GM21529 (cell line): ENCODE data around the gene KCNQ4.

ENCODE experiments used
- ATAC-seq: cut with Tn5 transposase; IDR thresholded peaks from one replicate; pipeline ENCODE4 v1.9.1; 2021; ENCODE audit not compliant: unreplicated experiment

KCNQ4 gene

DNA sequence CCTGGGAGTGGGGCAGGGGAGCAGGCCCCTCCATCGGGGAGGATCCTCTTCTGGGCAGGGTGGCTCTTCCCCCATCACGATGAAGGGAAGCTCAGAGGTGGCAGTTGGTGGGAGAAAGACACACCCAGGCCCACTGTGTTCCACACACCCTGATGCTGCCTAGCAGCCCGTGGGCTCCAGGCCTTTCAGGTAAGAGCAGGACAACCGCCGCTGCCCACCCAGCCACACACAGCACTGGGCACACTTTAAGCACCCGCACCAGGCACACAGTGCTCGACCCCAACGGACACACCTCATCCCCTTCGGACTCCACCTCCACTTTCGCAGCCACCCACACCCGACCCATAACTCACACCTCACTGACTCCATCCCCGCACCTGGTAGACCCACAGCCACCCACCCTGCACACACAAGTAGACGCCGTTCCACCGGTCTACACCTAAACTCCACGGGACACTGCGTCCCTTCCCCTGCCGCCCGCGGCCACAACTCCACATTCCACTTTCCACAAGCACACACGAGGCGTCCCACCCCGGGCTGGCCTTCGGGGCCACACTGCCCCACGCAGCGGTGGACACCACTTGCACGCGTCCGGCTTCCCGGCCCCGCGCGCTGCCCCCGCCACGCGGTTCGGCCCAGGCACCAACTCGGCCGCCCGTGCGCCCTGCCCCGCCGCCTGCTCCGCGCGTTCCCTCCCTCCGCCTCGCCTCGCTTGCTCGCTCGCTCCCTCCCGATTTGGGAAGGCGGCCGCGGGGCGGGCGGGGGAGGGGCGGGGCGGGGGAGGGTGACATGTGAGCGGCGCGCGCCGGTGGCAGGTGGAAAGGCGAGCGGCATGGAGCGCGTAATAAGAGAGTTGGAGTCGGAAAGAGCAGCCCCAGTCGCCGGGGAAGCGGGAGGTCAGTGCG is at the start of gene KCNQ4:
TSS of gene KCNQ4 (plus strand) at position 787 of the 905 bp plus-strand sequence. CDS start 307 bp downstream, outside the sequence.
- ATAC-seq: no peak

DNA sequence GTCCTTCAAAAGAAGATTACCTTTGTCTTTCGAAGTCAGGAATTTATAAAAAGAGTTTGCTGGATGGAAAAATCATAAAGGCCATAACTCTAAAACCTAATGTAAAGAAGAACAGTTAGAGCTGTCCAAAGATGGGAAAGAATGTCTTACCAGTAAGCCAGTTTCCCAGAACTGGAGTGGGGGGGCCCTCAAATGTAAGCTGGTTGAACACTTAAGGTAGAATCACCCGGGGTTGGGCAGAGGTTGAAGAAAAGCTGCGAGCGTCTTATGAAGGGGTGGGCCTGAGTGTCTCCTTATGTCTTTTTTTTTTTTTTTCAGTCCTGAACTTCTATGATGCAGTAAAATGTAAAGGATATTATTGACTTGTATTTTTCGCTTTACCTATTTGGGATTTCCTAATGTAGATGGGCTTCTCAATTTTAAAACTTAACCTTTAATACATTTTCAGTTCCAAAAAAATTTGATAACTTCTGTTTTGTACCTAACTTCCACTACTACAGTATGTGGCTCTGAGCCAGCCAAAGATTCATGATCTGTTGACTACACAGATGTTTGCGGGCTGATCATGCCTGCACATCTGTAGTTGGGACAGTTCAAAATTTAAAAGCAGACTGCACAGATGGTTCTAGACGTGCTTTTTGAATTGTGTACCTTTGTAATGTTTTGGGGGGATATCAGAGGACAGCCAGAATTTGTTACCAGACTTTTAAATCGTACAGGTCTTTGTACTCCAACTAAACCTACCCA is 48.5 kb upstream of the KCNQ4 start:
- ATAC-seq: no peak

DNA sequence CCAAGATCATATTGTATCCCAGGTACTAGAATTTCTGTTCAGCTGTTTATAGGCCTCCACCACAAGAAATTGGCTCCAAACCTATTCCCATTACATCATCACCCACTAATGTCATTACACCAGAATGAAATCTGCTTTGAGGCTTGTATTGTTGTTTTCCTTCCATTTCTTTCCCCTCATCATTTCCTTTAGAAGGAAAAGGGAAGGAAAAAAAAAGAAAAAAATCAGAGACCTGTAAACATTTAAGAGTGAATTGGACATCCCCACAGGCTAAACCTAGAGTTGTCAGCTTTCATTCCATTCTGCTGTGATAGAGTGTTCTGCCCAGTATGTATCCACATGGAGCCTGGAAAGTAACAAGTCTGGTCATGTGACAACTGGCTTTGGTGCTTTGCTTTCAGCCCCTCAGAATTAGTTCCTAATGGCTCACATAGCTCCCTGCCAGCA is 47.5 kb upstream of the KCNQ4 start:
- ATAC-seq: no peak

DNA sequence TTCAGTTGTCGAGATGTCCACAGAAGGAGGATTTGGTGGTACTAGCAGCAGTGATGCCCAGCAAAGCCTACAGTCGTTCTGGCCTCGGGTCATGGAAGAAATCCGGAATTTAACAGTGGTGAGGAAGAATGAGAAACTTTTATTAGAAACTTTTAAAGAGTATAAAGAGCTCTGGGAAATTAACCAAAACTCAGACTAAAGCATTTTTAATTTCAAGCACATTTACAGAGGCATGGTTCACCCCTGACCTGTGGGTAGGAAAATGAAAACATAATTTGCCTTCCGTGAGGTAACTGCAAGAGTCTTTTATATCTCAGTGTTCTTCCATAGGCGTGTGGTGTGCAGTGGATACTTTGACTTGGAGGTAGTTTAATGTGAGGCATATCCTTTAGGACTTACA is 44.8 kb upstream of the KCNQ4 start:
- no peak for ATAC-seq

DNA sequence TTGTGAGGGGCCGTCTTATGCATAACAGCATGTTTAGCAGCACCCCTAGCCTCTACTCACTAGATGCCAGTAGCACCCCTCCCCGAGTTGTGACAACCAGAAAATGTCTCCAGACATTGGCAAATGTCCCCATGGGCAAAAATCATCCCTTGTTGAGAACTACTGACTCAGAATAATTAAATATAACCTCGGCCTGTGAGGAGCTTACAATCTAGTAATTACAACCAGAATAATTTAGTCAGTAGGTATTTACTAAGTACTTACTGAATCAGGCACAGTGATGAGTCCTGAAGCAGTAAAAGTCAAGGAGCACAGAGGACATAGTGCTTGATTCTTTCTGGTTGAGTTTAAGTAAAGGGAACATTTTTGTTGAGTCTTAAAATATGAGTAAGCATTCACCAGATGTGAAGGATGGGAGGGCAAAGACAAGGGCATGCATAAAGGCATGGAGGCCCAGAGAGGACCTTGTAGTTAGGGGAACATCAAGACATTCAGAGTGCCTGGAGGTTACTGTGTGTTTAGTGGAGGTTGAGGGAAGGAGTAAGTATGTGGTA is 44.1 kb upstream of the KCNQ4 start:
- no peak for ATAC-seq

DNA sequence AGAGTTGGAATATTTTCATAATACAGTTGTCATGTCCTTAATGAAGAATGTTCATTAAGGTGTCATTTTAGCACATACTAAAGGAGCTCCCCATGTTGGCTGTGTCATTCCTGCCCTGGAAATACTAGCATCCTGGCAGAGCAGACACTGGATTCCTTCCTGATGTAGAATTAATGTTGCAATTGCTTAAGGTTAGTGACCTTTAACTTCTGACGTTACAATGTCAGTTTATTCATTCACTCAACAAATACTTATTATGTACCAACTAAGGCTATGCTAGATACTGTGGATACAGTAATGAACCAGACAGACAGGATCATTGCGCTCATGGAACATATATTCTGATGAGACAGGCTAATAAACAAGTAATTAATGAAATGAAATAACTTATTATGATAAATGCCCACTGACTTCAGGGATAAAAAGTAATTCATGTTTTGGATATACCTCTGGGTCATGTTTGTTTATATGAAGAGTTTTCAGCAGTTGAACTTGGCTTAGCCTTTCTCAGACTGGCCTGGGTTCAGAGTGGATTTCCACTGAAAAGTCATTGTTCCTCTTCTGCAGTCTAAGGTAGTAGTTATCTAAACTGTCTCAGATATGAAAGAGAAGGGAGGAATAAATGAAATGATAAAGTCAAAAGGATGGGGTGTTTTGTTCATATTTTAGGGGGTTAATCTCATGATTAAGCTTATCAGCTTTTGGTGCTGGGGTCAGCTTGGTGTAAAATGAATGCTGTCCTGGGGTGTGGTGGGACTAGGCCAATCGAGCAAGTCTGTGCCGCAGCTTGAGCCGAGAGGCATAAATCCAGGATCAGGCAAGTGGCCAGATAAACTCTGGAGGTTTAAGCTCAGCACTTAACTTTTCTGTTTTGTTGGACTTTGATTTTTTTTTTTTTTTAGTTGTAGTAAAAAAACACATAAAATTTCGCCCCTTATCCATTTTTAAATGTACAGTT is 43.3 kb upstream of the KCNQ4 start:
- no peak for ATAC-seq

DNA sequence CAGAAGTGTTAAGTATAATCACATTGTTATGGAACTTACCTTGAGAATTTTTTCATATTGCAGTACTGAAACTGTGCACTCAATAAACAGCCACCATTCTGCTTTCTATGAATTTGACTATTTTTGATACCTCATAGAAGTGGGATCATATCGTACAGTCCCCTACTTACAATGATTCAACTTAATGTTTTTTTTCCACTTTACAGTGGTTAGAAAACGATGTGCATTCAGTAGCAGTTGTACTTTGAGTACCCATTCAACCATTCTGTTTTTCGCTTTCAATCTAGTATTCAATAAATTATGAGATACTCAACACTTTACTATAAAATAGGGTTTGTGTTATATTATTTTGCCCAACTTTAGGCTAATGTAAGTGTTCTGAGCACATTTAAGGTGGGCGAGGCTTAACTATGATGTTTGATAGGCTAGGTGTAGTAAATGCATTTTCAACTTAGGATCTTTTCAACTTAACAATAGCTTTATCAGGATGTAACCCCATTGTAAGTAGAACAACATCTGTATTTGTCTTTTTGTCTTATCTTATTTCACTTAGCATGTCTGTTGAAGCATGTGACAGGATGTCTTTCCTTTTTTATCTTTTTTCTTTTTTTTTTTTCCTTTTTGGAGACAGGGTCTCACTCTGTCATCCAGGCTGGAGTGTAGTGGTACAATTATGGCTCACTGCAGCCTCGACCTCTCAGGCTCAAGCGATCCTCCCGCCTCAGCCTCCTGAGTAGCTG is 42.4 kb upstream of the KCNQ4 start:
- ATAC-seq: no peak

DNA sequence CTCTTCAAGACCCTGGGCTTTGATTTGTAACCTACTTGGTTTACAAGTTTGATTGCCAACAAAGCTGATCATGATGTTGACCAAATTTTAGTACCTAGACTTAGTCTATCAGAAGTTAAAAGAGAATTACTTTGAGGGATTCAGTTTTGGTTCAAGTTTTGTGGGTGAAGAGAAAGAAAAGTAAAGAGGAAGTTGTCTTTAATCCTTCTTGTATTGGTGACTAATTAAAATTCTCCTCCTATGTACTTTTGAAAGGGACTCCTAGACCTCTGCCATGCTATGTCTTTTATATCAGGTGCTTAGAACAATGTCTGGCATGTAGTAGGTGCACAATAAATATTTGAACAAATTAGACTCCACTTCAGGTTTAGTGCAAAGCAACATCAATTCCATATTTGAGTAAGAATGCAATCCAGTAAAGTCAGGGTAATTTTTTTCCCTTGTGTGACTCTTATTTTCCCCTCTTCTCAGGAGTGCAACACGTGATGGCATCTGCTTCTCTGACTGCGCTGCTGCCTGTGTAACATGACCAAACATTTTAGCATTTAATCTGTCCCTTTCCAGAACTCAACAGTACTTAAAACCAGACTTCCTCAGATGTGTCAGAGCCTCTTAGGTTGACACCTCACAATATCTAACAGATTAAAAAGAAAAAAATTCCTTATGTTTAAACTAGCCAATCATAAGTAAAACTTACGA is 41.1 kb upstream of the KCNQ4 start:
- ATAC-seq: no peak

DNA sequence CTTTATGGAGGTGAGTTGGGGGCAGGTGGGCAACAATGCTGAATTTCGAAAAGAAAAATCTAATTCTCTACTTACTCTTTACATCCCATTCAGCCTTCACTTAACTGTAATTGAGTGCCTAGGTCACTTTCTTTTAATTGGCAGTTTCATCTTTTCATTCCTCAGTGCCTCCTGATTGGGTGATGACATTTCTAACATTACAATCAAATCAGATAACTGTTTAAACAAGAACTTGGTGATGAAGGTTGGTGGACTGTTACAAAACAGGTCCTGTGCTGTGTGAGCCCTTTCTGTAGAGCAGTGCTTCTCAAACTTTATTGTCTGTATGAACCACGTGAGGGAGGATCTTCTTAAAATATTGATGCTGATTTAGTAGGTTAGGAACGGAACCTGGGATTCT is 40.1 kb upstream of the KCNQ4 start:
- ATAC-seq: no peak

DNA sequence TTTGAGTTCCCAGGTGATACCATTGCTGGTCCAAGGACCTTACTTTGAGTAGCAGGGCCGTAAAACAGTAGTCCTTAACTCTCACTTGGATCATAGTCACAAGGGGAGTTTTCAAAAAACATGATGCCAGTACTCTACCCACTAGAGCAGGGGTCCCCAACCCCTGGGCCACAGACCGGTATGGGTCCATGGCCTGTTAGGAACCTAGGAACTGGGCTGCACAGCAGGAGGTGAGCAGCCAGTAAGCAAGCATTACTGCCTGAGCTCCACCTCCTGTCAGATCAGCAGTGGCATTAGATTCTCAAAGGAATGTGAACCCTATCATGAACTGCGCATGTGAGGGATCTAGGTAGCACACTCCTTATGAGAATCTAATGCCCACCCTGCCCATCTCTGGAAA is 39.7 kb upstream of the KCNQ4 start:
- no peak for ATAC-seq

DNA sequence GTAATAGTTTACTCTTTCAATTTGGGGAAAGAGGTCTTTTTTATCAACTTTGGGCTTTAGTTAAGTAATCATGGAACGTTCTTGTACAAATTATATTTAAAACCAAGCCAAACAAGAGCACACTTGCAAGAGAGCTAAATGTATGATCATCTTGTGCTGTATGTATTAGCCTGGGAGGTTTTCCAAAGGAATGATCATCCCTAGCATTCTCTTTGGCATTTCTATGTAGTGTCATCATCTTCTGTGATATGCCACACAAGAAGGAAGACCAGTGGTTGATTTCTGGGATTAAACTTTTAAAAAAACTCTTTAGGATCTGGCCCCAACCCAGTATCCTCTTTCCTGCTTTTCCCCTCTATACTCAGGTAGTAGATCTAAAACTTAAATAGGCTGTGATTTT is 38.4 kb upstream of the KCNQ4 start:
- ATAC-seq: no peak

DNA sequence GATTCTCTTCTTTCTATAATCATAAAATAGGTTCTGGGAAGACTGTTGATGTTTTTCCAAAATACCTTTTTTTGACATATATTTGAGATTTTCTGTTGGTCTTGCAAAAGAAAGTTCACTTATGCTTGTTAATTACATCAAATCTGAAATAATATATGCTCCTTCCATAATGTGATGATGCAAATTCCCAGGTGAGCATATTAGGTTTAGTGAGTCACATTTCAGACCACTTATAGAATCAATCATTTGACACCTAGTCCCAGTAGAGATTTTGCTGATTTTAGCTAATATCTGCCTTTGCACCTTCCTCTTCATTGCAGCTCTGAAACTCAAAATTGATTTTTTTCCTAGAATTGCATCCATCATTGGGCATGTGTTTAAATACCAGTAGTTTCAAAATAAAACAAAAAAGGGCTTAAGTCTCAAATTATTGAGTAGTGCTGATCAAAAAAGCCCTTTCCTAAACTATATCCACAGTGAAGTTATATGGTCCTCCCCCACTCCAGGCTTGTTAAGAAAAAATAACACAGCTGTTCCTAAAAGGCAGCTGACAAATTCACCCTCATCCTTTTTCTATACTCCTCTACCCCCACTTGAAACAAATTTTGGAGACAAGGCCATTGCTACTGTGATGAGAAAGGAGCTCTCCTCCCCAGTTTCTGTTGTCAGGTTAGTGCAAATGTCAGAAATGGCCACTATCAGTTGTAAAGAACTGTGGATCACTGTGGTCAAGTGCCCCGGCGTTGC is 37.1 kb upstream of the KCNQ4 start:
- no peak for ATAC-seq

DNA sequence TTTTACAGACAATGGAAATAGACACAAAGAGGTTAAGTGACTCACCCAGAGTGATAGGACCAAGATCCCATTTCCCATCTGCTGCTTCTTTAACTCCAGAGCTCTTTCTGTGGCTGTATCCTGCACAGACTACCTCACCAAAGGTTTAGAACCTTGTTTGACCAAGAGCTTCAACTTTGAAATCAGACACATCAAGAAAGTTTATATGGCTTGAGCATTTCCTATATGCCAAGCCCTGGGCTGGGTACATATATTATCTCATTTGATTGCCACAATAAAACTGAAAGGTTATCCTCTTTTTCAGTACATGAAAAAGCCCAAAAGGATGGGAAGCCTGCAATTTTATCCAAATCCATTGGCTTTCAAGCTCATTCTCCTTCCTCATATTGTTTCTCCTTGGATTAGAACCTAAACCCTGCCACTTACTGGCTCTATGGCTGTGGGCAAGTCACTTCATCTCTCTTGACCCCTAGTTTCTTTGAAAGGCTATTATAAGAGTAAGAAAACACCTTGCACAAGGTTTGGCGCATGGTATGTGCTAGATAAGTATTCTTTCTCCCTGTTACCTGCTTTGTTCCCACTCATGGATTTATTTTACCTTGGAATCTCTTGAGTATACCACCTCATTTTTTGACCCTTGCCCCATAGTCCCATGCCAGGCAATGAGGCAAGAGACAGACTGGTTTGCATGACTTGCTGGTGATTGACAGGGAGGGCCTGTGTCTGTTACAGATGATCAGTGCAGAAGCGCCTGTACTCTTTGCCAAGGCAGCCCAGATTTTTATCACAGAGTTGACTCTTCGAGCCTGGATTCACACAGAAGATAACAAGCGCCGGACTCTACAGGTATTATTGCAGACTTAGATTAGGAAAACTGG is 34.5 kb upstream of the KCNQ4 start:
- ATAC-seq: no peak

DNA sequence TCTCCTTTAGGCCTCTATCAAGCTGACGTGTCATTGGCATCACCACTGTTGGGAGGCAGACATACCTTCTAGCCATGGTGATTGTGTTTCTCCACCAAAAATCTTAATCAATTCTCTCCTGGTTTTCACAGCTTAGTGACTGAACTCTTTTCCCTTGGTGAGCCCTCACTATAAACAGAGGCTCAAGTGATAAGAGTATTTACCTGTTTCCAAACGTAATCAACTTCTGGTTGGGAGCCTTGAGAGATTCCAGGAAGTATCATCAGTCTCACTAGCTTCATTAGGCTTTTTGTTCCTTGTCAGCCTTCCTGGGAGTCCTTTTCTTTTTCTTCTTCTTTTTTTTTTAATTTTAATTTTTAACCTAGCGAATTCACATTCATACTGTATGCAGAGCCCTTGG is 33.8 kb upstream of the KCNQ4 start:
- ATAC-seq: no peak

DNA sequence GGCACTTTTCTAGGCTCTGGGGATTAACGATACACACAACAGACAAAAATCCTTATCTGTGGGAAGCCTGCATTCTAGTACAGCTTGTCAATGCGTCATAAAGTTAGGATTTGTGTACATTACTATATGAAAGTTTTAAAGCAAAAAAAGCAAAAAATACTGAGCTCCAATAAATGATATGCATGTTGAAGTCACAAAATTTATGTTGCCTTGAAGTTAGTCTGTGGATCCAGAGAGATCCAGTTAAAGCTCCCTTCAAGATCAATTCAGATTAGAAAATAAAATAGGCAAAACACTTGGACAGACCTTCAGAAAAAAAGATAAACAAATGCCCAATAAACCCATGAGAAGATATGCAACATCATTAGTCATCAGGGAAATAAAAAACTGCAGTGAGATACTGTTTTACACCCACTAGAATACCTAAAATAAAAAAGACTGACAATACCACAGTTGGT is 33.1 kb upstream of the KCNQ4 start:
- ATAC-seq: no peak

DNA sequence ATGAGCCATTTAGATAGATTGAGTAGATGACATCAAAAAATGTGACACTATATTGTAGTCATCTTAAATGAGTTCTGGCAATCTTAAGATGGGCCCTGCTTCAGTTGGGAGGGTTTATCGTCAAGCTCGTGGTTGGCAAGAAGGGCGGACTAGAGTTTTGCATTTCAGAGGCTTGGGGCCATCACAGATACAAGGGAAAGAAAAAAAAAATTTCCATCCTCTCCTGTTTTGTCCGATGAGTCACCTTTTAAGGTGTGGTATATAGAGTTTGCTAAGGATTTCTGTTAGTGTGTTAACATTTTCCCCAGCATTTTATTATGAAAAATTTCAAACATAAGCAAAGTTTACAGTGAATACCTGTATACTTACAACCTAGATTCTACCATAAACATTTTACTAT is 31.8 kb upstream of the KCNQ4 start:
- no peak for ATAC-seq

DNA sequence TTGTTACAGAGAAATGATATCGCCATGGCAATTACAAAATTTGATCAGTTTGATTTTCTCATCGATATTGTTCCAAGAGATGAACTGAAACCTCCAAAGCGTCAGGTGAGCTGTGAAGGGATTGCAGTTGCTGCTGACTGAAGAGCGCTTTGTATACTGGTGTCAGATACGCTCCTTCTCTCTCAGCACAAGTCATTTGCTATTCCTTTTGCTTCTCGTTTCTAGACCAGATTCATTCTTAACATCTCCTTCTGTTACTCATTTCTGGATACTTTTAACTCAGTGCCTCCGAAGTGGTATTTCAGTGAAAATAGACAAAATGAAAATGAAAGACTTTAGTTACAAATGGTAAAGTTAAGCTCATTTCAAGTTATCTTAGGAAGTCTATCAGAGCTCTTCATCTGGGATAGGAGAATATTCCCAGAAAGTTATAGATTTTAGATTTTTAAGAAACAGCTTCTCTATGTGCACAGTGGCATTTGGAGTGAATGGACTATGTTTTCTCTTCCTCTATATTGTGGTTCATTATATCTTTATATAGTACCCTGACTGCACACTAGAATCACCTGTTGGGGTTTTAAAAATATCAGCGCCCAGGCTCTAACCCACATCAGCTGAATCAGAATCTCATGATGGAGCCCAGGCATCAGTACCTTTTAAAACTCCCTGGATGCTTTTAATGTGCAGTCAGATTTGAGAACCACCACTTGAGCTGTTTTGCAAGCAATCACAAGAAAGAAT is 30.3 kb upstream of the KCNQ4 start:
- ATAC-seq: no peak
